Measurements from ENCODE around the gene HPGDS.
"Not testable (repeated sequence)": the region's sequence is repeated elsewhere in the genome, so short reads cannot be mapped to it uniquely, and the experiment has no call there.

Gene HPGDS

GRCh38 chr4:94342694-94343093, at the start of gene HPGDS:
TSS of gene HPGDS (minus strand) at chr4:94342836. CDS start at chr4:94334629, 8,207 bp downstream.
- peak within 1 kb of the TSS; percentile 1 for H3K27ac ChIP-seq (ENCODE audit: low read depth, low read length)
- H3K9me3 ChIP-seq (ENCODE audit: control insufficient read depth in 5 of 5, low read length in 5 of 5) = no peaks in the 10 kb centered on the region
- H3K9ac ChIP-seq (ENCODE audit: low read length in 5 of 5) = peak within 1 kb of the TSS in 1 of 5 donors; percentile 17
- peak within 1 kb of the TSS in 4 of 5 donors; percentile 2 to 35 (median 20) for H3K4me3 ChIP-seq (ENCODE audit: low read depth in 1 of 5, low read length in 5 of 5)
- peaks cover 0 to 8% (median 0%) of the 10 kb centered on the region in 5 donors for H3K4me1 ChIP-seq (ENCODE audit: control insufficient read depth in 5 of 5, insufficient read depth in 5 of 5, low read length in 5 of 5)
- H3K36me3 ChIP-seq (ENCODE audit: control insufficient read depth in 5 of 5, insufficient read depth in 5 of 5, low read length in 5 of 5) = no peaks in the 10 kb centered on the region
- no peaks in the 10 kb centered on the region for H3K27me3 ChIP-seq (ENCODE audit: control insufficient read depth in 5 of 5, insufficient read depth in 4 of 5, low read length in 5 of 5)

- Histone ChIP-seq H3K27me3 (ENCODE audit: control insufficient read depth in 5 of 5, insufficient read depth in 4 of 5, low read length in 5 of 5) (no peaks in the 10 kb centered on the region), H3K4me1 (ENCODE audit: control insufficient read depth in 5 of 5, insufficient read depth in 5 of 5, low read length in 5 of 5) (no peaks in the 10 kb centered on the region), H3K9ac (ENCODE audit: low read length in 5 of 5) (no peak overlapping the region), H3K36me3 (ENCODE audit: control insufficient read depth in 5 of 5, insufficient read depth in 5 of 5, low read length in 5 of 5) (no peaks in the 10 kb centered on the region), H3K27ac (ENCODE audit: low read depth, low read length) (no peak overlapping the region), H3K4me3 (ENCODE audit: low read depth in 1 of 5, low read length in 5 of 5) (no peak overlapping the region), H3K9me3 (ENCODE audit: control insufficient read depth in 5 of 5, low read length in 5 of 5) (no peaks in the 10 kb centered on the region)
Observed at GRCh38 chr4:94390804-94391410, 48.3 kb upstream of the HPGDS start.

GRCh38 chr4:94389595-94390267, 47.1 kb upstream of the HPGDS start:
- no peak overlapping the region for H3K27ac ChIP-seq (ENCODE audit: low read depth, low read length)
- H3K4me1 ChIP-seq (ENCODE audit: control insufficient read depth in 5 of 5, insufficient read depth in 5 of 5, low read length in 5 of 5) = no peaks in the 10 kb centered on the region
- no peaks in the 10 kb centered on the region for H3K36me3 ChIP-seq (ENCODE audit: control insufficient read depth in 5 of 5, insufficient read depth in 5 of 5, low read length in 5 of 5)
- H3K27me3 ChIP-seq (ENCODE audit: control insufficient read depth in 5 of 5, insufficient read depth in 4 of 5, low read length in 5 of 5) = no peaks in the 10 kb centered on the region
- H3K9ac ChIP-seq (ENCODE audit: low read length in 5 of 5) = no peak overlapping the region
- no peak overlapping the region for H3K4me3 ChIP-seq (ENCODE audit: low read depth in 1 of 5, low read length in 5 of 5)
- no peaks in the 10 kb centered on the region for H3K9me3 ChIP-seq (ENCODE audit: control insufficient read depth in 5 of 5, low read length in 5 of 5)

GRCh38 chr4:94387965-94388364, 45.3 kb upstream of the HPGDS start:
- H3K27me3 ChIP-seq (ENCODE audit: control insufficient read depth in 5 of 5, insufficient read depth in 4 of 5, low read length in 5 of 5); H3K4me1 ChIP-seq (ENCODE audit: control insufficient read depth in 5 of 5, insufficient read depth in 5 of 5, low read length in 5 of 5); H3K36me3 ChIP-seq (ENCODE audit: control insufficient read depth in 5 of 5, insufficient read depth in 5 of 5, low read length in 5 of 5); H3K27ac ChIP-seq (ENCODE audit: low read depth, low read length); H3K4me3 ChIP-seq (ENCODE audit: low read depth in 1 of 5, low read length in 5 of 5); H3K9me3 ChIP-seq (ENCODE audit: control insufficient read depth in 5 of 5, low read length in 5 of 5); H3K9ac ChIP-seq (ENCODE audit: low read length in 5 of 5): not testable (repeated sequence)

- not testable (repeated sequence) for H3K36me3 ChIP-seq (ENCODE audit: control insufficient read depth in 5 of 5, insufficient read depth in 5 of 5, low read length in 5 of 5); H3K27ac ChIP-seq (ENCODE audit: low read depth, low read length); H3K4me3 ChIP-seq (ENCODE audit: low read depth in 1 of 5, low read length in 5 of 5); H3K9ac ChIP-seq (ENCODE audit: low read length in 5 of 5); H3K9me3 ChIP-seq (ENCODE audit: control insufficient read depth in 5 of 5, low read length in 5 of 5); H3K27me3 ChIP-seq (ENCODE audit: control insufficient read depth in 5 of 5, insufficient read depth in 4 of 5, low read length in 5 of 5); H3K4me1 ChIP-seq (ENCODE audit: control insufficient read depth in 5 of 5, insufficient read depth in 5 of 5, low read length in 5 of 5)
Observed at GRCh38 chr4:94385452-94385851, 42.8 kb upstream of the HPGDS start.

GRCh38 chr4:94382891-94383290, 40.3 kb upstream of the HPGDS start:
- H3K27ac ChIP-seq (ENCODE audit: low read depth, low read length); H3K4me1 ChIP-seq (ENCODE audit: control insufficient read depth in 5 of 5, insufficient read depth in 5 of 5, low read length in 5 of 5); H3K36me3 ChIP-seq (ENCODE audit: control insufficient read depth in 5 of 5, insufficient read depth in 5 of 5, low read length in 5 of 5); H3K9ac ChIP-seq (ENCODE audit: low read length in 5 of 5); H3K9me3 ChIP-seq (ENCODE audit: control insufficient read depth in 5 of 5, low read length in 5 of 5); H3K4me3 ChIP-seq (ENCODE audit: low read depth in 1 of 5, low read length in 5 of 5); H3K27me3 ChIP-seq (ENCODE audit: control insufficient read depth in 5 of 5, insufficient read depth in 4 of 5, low read length in 5 of 5): not testable (repeated sequence)

GRCh38 chr4:94378047-94378446, 35.4 kb upstream of the HPGDS start:
- Histone ChIP-seq H3K27me3 (ENCODE audit: control insufficient read depth in 5 of 5, insufficient read depth in 4 of 5, low read length in 5 of 5) (no peaks in the 10 kb centered on the region), H3K9ac (ENCODE audit: low read length in 5 of 5) (peak overlapping the region in 1 of 5 donors; percentile 20), H3K9me3 (ENCODE audit: control insufficient read depth in 5 of 5, low read length in 5 of 5) (no peaks in the 10 kb centered on the region), H3K4me1 (ENCODE audit: control insufficient read depth in 5 of 5, insufficient read depth in 5 of 5, low read length in 5 of 5) (peaks cover 0 to 2% (median 0%) of the 10 kb centered on the region in 5 donors), H3K27ac (ENCODE audit: low read depth, low read length) (no peak overlapping the region), H3K36me3 (ENCODE audit: control insufficient read depth in 5 of 5, insufficient read depth in 5 of 5, low read length in 5 of 5) (no peaks in the 10 kb centered on the region), H3K4me3 (ENCODE audit: low read depth in 1 of 5, low read length in 5 of 5) (no peak overlapping the region)

GRCh38 chr4:94377294-94377693, 34.7 kb upstream of the HPGDS start:
- H3K27ac ChIP-seq (ENCODE audit: low read depth, low read length) = no peak overlapping the region
- H3K9me3 ChIP-seq (ENCODE audit: control insufficient read depth in 5 of 5, low read length in 5 of 5) = no peaks in the 10 kb centered on the region
- no peak overlapping the region for H3K4me3 ChIP-seq (ENCODE audit: low read depth in 1 of 5, low read length in 5 of 5)
- H3K4me1 ChIP-seq (ENCODE audit: control insufficient read depth in 5 of 5, insufficient read depth in 5 of 5, low read length in 5 of 5) = peaks cover 0 to 2% (median 0%) of the 10 kb centered on the region in 5 donors
- no peak overlapping the region for H3K9ac ChIP-seq (ENCODE audit: low read length in 5 of 5)
- no peaks in the 10 kb centered on the region for H3K36me3 ChIP-seq (ENCODE audit: control insufficient read depth in 5 of 5, insufficient read depth in 5 of 5, low read length in 5 of 5)
- H3K27me3 ChIP-seq (ENCODE audit: control insufficient read depth in 5 of 5, insufficient read depth in 4 of 5, low read length in 5 of 5) = no peaks in the 10 kb centered on the region

GRCh38 chr4:94375364-94375763, 32.7 kb upstream of the HPGDS start:
- Histone ChIP-seq H3K36me3 (ENCODE audit: control insufficient read depth in 5 of 5, insufficient read depth in 5 of 5, low read length in 5 of 5) (no peaks in the 10 kb centered on the region), H3K9me3 (ENCODE audit: control insufficient read depth in 5 of 5, low read length in 5 of 5) (no peaks in the 10 kb centered on the region), H3K27ac (ENCODE audit: low read depth, low read length) (no peak overlapping the region), H3K27me3 (ENCODE audit: control insufficient read depth in 5 of 5, insufficient read depth in 4 of 5, low read length in 5 of 5) (no peaks in the 10 kb centered on the region), H3K9ac (ENCODE audit: low read length in 5 of 5) (no peak overlapping the region), H3K4me1 (ENCODE audit: control insufficient read depth in 5 of 5, insufficient read depth in 5 of 5, low read length in 5 of 5) (peaks cover 0 to 2% (median 0%) of the 10 kb centered on the region in 5 donors), H3K4me3 (ENCODE audit: low read depth in 1 of 5, low read length in 5 of 5) (no peak overlapping the region)

- Histone ChIP-seq H3K27ac (ENCODE audit: low read depth, low read length) (no peak overlapping the region), H3K27me3 (ENCODE audit: control insufficient read depth in 5 of 5, insufficient read depth in 4 of 5, low read length in 5 of 5) (no peaks in the 10 kb centered on the region), H3K9ac (ENCODE audit: low read length in 5 of 5) (no peak overlapping the region), H3K4me3 (ENCODE audit: low read depth in 1 of 5, low read length in 5 of 5) (no peak overlapping the region), H3K36me3 (ENCODE audit: control insufficient read depth in 5 of 5, insufficient read depth in 5 of 5, low read length in 5 of 5) (no peaks in the 10 kb centered on the region), H3K9me3 (ENCODE audit: control insufficient read depth in 5 of 5, low read length in 5 of 5) (no peaks in the 10 kb centered on the region), H3K4me1 (ENCODE audit: control insufficient read depth in 5 of 5, insufficient read depth in 5 of 5, low read length in 5 of 5) (peaks cover 0 to 2% (median 0%) of the 10 kb centered on the region in 5 donors)
Observed at GRCh38 chr4:94373752-94374151, 31.1 kb upstream of the HPGDS start.
